ENCODE data around the gene SUPT20H. TPM values are rescaled to one million over a fixed set of nuclear protein-coding genes. Genes with fewer than 3 reads are reported as not detected.

Gene SUPT20H
- total and polyA plus RNA-seq, 10 of the 15 experiments (the other 5 are each of a cell fraction or from before 2014, with no cell fraction given) = 12.3 to 69.8 (median 47.5) TPM

GRCh38 chr13:37089495-37089894 is 30.0 kb upstream of the SUPT20H start (continued):
- no peak for TF ChIP-seq NKRF (conservative IDR thresholded peaks at IDR 0.05)
- no peak for TF ChIP-seq KAT2A (conservative IDR thresholded peaks at IDR 0.05; ENCODE audit: control insufficient read depth, low read depth, low read length)

DNA sequence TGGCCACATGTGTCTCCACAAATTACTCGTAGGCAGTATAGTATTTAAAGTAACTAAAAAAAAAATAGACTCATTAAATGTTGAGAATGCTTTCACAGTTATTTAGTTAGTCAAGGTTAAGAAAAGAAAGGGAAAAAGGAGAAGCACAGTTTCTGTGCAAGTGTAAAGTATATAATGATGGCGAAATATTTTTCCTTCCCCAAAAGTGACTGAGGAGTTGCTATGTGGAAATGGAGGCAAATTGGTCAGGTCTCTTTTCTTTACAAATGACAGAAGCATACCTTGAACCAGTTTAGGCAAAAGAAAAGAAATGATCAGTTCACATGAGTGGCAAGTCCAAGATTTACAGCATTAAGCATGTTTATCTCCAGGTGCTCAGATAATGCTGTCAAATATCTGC is 28.0 kb upstream of the SUPT20H start:
- no TSS peak for BruUV-seq (replicated peaks)
- no peaks in the 10 kb centered on the region for H3K4me1 ChIP-seq (ENCODE audit: control insufficient read depth, insufficient read depth, low read length)
- ATAC-seq = no peak
- H3K36me3 ChIP-seq (ENCODE audit: control insufficient read depth in 2 of 2, insufficient read depth in 2 of 2, low read length in 1 of 2) = no peaks in the 10 kb centered on the region
- no peak overlapping the region for H3K4me2 ChIP-seq (ENCODE audit: control insufficient read depth, insufficient read depth)
- RAD21 ChIA-PET (ENCODE audit: unreplicated experiment) = no interaction called here
- CTCF ChIA-PET = no interaction called here
- H4K20me1 ChIP-seq (ENCODE audit: control insufficient read depth, insufficient read depth) = no peaks in the 10 kb centered on the region
- TF ChIP-seq IKZF1 (conservative IDR thresholded peaks at IDR 0.05) = no peak
- TF ChIP-seq IKZF2 (IDR thresholded peaks at IDR 0.05) = no peak
- TF ChIP-seq PRDM15 (CRISPR knock-in tag; IDR thresholded peaks at IDR 0.05) = no peak
- TF ChIP-seq MEF2A (IDR thresholded peaks at IDR 0.05; ENCODE audit: insufficient read depth, low read depth, low read length) = no peak
- no peak for DNase-seq (ENCODE audit: low read depth, low spot score)
- no peak overlapping the region for H3K27ac ChIP-seq (ENCODE audit: control insufficient read depth, insufficient read depth)
- FAIRE-seq = no peak
- SMC1A ChIA-PET (ENCODE audit: uncharacterized antibody, unreplicated experiment) = no interaction called here
- intact Hi-C loops (cut with micrococcal nuclease; ENCODE audit: unreplicated experiment) (no loop called here), in situ Hi-C loops (cut with MboI) (loop anchor here (10.0 kb wide), 1 partner anchor 517 kb away; no protein-coding TSS in a partner anchor)
- H2AFZ ChIP-seq (ENCODE audit: control insufficient read depth, low read depth, low read length) = no peak overlapping the region
- POLR2A ChIA-PET = no interaction called here
- 13% methylated on average over 2 of the region's 2 CpGs for WGBS (ENCODE audit: insufficient coverage, insufficient replicate concordance, low lambda C conversion rate, missing lambda C conversion rate)
- H3K4me3 ChIP-seq = no peak overlapping the region
- H3K9ac ChIP-seq (ENCODE audit: control insufficient read depth, insufficient read depth, low read length) = no peak overlapping the region
- H3K79me2 ChIP-seq (ENCODE audit: control insufficient read depth, insufficient read depth, low read length) = no peaks in the 10 kb centered on the region
- no peaks in the 10 kb centered on the region for H3K9me3 ChIP-seq (replicated peaks; ENCODE audit: control insufficient read depth, insufficient read depth, low read length)
- H3K27me3 ChIP-seq (replicated peaks in 1 of 2; ENCODE audit: control insufficient read depth in 2 of 2, insufficient read depth in 2 of 2, low read length in 1 of 2) = no peaks in the 10 kb centered on the region

Measured in GM12878 (cell line).